Liver (tissue), 3 donors: ENCODE measurements around the gene ZMYM4.
"Not testable (repeated sequence)": the region's sequence is repeated elsewhere in the genome, so short reads cannot be mapped to it uniquely, and the experiment has no call there.

Experiments
- CTCF ChIP-seq: fragments of 150-350 bp; IDR thresholded peaks from 2 replicates; pipeline ENCODE4 v1.5.1; 2017; ENCODE audit warnings: improper control_type of control experiment, low read depth, low read length; ENCODE audit not compliant: missing input control
- EGR1 ChIP-seq, 2 donors: IDR thresholded peaks; 2 replicates each; pipeline ENCODE4 v1.6.1; 2016 to 2018; ENCODE audit warnings: antibody characterized with exemption in 2 of 2, low read depth in 2 of 2
- donor health status: healthy.
- donor health status: healthy.

- not testable (repeated sequence) for TF ChIP-seq CTCF; EGR1 (IDR thresholded peaks at IDR 0.05; ENCODE audit: low read depth in 2 of 2)
Measured at GRCh38 chr1:35463749-35464148, 195.2 kb downstream of the ZMYM4 start.
